Amniotic epithelial cell (primary cell): ENCODE results near the gene ELN.
"Not testable (repeated sequence)": the region's sequence is repeated elsewhere in the genome, so short reads cannot be mapped to it uniquely, and the experiment has no call there.

ENCODE experiments used
- DNase-seq: peaks from one replicate; pipeline ENCODE4 v3.0.0-alpha.2; 2010; ENCODE audit warnings: low read depth

ELN gene

DNA sequence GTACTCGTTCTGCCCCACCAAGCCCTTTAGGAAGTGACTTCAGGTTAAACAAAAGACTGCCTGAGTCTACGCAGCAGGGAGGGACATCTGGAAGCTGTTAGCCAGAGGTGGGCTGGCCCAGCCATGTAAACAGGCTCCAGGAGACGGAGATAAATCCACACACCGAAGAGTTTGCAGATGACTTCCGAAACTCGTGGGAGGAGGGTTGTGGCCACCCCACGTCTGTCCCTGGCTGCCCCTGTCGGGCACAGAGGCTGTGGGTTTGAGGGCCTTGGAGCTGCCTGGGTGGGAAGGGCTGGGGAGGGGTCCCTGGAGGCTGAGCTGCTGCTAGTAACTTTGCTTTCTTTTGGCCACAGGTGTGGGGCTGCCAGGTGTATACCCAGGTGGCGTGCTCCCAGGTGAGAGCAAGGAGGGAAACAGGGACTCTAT, 15.6 kb downstream of the ELN start:
- no peak for DNase-seq

DNA sequence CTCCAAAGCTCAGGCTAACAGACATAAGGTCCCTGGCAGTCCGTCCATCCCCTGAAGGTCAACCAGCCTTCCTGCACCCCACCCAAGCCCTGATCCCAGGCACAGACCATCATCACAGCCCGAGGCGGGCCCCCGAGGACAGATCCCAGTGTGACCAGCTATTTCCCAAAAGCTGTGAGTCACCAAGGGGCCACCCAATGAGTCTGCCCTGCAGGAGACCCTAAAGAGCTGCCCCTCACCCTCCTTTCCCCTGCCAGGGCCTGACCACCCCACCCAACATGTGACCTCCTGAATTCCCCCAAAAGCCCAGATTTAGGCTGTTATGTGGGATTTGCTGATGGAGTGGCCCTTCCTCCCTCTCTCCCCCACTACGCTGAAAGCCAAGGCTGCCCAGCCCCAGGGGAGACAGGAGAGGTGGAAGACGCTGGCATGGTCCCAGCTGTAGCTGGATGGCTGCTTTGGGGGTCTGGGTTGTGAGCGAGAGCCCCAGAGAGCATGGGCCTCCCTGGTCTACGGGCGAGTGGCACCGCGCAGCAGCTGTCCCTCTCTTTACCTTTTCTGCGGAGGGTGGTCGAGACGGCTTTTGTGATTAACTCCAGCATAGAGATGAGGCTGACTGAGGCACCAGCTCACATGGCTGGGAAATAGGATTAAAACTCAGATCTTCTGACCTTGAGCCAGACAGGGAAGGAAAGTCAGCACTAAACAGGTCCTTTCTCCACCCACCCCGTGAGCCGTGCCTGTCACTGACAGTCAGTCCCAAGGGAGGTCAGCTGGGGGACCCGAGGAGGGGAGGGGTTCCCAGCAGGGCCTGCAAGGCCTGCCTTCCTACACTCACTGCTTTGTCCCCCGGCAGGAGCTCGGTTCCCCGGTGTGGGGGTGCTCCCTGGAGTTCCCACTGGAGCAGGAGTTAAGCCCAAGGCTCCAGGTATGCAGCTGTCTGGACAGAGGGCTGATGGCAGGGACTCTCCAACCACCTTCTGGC, 16.7 kb downstream of the ELN start:
- no peak for DNase-seq

GRCh38 chr7:74046581-74046980, 18.6 kb downstream of the ELN start:
- not testable (repeated sequence) for DNase-seq

DNA sequence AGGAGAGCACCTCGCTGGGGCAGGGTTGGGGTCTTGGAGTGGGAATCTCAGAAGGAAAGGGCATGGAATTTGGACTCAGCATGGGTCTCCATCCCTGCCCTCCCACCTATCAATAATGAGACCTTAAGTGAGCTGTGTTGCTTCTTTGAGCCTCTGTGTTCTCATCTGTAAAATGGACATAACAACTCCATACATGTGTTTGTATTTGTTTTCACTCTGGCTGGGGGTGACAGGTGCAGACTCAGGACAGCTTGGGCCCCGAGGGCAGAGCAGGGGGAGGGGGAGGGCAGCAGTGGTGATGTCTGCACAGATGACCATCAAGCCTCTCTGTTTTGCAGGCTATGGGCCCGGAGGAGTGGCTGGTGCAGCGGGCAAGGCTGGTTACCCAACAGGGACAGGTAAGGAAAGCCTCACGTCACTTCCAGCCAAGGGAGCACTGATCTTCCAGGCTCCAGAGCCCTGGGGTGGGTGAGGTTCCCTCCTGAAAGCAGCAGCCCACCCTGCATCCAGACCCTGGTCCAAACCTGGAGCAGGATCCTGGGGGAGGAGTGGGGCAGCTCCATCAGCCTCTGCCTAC, 19.9 kb downstream of the ELN start:
- DNase-seq = no peak

DNA sequence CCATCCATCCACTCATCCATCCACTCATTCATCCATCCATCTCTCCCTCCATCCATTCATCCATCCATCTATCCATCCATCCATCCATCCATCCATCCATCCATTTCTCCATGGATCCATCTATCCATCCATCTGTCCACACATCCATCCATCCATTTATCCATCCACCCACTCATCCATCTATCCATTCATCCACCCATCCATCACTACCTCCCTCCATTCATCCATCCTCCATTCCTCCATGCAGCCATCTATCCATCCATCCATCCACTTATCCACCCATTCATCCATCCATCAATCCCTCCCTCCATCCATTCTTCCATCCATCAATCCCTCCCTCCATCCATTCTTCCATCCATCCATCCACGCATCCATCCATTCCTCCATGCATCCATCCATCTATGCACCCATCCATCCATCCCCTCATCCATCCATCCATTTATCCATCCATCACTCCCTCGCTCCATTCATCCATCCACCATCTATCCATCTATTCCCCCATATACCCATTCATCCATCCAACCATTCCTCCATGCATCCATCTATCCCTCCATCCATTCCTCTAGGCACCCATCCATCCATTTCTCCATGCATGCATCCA, 21.1 kb downstream of the ELN start:
- DNase-seq = no peak

DNA sequence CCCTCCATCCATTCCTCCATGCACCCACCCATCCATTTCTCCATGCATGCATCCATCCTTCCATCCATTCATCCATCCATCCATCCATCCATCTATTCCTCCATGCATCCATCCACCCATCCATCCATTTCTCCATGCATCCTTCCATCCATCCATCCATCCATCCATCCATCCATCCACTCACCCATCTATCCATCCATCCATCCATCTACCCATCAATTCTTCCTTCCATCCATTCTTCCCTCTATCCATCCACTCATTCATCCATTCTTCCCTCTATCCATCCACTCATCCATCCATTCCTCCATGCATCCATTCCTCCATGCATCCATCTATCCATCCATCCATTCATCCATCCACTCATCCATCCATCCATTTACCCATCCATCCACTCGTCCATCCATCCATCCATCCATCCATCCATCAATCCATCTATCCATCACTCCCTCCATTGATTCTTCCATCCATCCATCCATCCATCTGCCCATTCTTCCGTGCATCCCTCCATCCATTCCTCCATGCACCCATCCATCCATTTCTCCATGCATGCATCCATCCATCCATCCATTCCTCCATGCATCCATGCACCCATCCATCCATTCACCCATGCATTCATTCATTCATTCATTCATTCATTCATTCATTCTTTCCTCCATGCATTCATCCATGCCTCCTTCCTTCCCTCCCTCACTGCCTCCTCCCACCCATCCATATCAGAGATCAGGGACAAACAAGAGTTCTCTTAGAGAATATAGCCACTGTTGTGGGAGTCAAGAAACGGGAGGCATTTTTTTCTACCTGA, 22.2 kb downstream of the ELN start:
- DNase-seq = no peak

- DNase-seq = no peak
These were observed 23.2 kb downstream of the ELN start for GRCh38 chr7:74051193-74051592.

DNA sequence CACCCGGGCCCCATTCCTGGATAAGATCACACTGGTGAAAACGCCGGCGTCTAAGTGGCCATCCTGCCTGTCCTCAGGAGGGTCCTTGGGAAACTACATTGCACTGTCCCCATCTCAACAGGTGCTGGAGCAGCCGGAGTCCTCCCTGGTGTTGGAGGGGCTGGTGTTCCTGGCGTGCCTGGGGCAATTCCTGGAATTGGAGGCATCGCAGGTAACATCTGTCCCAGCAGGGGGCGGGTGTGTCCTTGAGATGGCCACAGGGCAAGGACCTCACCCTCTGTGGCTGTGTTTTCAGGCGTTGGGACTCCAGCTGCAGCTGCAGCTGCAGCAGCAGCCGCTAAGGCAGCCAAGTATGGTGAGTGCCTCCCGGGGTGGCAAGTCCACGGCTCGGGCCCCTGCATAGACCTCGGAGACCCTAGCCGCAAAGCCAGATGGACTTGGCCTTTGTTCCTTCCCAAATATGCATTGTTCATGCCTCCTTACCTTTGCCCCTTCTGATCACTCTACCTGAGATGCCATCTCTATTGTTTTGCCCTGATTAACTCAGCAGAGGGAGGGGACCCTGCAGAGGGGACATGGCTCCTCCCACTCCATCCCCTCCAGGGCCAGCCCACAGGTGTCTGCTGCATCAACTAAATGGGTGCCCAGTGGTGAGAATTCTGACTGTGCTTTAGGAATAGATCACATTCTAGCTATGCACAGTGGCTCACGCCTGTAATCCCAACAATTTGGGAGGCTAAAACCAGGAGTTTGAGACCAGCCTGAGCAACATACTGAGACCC, 23.8 kb downstream of the ELN start:
- no peak for DNase-seq

DNA sequence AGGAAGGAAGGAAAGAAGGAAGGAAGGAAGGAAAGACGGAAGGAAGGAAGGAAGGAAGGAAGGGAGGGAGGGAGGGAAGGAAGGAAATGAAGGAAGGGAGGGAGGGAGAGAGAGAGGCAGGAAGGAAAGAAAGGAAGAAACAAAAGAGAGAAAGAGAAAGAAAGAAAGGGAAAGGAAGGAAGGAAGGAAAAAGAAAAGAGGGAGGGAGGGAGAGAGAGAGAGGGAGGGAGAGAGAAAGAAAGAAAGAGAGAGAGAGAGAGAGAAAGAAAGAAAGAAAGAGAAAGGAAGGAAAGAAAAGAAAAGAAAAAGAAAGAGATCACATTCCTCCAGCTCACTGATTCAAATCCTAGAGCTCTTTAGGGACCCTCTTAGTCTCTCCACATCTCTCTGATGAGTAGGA, 24.7 kb downstream of the ELN start:
- no peak for DNase-seq

GRCh38 chr7:74053589-74054186, 25.7 kb downstream of the ELN start:
- DNase-seq = no peak

DNA sequence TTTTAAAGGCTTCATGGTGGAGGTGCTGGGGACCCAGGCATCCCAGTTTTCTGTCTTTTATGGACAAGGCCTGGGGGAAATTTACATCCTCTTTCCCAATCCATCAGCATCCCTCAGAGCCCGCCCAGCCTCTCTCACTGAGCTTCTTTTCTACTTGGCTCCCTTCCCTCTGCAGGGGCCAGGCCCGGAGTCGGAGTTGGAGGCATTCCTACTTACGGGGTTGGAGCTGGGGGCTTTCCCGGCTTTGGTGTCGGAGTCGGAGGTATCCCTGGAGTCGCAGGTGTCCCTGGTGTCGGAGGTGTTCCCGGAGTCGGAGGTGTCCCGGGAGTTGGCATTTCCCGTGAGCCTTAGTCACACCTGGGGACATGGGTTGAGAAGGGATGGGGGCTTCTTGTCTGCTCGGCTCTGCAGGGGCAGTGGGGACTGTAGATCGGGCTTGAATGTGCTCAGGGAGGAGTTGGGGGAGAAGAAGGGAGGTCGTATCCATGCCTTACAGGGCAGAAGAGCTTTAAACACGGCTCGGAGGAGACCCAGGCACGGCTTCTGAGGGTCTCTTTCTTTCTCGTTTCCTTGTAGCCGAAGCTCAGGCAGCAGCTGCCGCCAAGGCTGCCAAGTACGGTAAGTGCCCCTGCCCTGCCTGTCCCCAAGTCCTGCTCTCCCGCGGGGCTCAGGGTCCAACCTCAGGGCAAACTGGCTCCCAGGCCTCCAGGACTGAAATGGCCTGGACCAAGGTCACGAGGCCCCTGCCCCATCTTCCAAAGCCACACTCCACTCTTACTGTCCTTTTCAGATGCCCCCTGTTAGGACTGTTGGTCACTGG, 28.3 kb downstream of the ELN start:
- no peak for DNase-seq

DNA sequence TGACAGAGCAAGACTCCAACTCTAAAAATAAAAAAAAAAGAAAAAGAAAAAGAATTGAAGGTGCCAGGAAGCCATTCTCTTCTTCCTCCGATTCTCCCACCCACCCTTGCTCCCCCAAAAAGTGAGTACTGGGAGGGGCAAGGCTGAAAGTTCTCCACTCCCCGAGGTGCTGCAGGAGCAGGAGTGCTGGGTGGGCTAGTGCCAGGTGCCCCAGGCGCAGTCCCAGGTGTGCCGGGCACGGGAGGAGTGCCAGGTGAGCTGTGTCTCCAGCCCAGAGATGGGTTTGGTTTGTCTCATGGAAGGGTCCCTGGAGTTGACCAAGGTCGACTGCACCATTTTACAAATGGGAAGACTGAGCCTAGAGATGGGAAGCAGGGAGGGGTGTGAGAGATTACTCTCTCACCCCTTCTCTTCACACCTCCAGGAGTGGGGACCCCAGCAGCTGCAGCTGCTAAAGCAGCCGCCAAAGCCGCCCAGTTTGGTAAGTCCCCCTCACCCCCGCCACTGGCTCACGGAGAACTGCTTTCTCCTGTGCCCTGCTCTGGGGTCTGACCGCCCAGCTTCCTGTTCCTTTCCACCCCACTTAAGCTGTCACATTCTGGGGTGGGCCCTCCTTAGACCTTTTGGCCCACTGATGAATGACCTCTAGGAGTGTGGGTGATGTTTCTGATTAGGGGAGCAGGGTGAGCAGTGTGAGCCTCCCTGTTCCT, 29.4 kb downstream of the ELN start:
- DNase-seq = no peak

DNA sequence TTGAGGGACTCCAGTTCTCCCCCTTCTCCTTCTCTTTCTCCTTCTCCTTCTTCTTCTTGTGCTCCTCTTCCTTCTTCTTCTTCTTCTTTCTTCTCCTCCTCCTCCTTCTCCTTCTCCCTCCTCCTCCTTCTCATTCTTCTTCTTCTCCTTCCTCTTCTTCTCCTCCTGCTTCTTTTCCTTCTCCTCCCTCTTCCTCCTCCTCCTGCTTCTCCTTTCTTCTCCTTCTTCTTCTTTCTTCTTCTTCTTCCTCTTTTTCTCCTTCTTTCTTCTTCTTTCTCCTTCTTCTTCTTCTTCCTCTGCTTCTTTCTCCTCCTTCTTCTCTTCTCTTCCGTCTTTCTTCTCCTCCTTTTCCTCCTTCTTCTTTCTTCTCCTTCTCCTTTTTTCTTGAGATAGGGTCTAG, 30.0 kb downstream of the ELN start:
- DNase-seq = no peak

DNA sequence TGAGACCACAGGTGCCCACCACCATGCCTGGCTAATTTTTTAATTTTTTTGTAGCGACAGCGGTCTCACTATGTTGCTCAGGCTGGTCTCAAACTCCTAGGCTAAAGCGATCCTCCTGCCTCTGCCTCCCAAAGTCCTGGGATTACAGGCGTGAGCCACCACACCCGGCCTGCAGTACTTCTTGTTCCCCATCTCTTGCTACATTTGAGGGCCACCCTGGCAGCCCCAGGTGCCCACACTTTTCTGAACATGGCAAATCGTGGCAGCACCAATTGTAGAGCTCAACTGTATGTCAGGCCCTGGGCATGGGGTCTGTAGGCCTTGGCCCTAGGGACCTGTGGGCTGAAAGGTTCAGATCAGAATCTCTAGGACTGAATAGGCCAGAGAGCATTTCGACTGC, 30.5 kb downstream of the ELN start:
- DNase-seq = no peak

DNA sequence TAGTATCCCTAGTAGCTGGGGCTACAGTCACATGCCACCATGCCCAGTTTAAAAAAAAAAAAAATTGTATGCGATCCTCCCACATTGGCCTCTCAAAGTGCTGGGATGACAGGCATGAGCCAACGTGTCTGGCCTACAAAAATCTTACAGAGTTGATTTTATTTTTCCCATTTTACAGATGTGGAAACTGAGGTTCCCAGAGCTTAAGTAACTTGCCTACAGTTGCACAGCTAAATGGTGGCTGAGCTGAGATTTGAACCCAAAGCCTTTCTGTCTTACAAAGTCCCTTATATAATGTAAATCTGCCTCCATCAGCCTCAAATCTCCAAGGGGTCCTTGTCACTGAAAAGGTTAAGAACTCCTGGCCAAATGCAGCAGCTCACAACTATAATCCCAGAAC, 31.1 kb downstream of the ELN start:
- DNase-seq = no peak

DNA sequence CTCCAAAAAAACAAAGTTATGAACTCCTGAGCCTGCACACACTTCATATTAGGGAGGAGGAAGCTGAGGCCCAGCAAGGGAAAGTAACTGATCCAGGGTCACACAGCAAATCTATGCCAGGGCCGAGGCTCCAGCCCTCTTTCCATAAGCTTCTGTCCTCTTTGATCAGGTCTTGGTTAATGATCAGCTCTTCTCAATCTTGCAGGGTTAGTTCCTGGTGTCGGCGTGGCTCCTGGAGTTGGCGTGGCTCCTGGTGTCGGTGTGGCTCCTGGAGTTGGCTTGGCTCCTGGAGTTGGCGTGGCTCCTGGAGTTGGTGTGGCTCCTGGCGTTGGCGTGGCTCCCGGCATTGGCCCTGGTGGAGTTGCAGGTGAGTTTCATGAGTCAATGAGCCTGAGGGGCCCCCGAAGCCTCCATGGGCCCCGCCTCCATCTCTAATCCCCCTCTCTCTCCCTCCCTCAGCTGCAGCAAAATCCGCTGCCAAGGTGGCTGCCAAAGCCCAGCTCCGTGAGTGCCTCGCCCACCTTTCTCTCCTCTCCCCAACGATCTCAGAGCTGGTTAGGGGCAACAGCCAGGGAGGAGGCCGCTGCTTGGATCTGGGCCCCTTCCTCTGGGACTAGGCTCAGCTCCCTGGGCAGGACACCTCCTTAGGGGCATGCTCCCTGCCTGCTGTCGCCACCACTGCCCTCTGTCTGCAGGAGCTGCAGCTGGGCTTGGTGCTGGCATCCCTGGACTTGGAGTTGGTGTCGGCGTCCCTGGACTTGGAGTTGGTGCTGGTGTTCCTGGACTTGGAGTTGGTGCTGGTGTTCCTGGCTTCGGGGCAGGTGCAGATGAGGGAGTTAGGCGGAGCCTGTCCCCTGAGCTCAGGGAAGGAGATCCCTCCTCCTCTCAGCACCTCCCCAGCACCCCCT, 32.0 kb downstream of the ELN start:
- no peak for DNase-seq

- peak; percentile 95 for DNase-seq
These were observed 34.0 kb downstream of the ELN start for GRCh38 chr7:74061840-74062539.

GRCh38 chr7:74063223-74063641, 35.3 kb downstream of the ELN start:
- DNase-seq = no peak
